Kidney epithelial cell (primary cell): Measurements from ENCODE around the gene CACNB4. TPM values are rescaled to one million over a fixed set of nuclear protein-coding genes. Genes with fewer than 3 reads are reported as not detected.
"Not testable (repeated sequence)": the region's sequence is repeated elsewhere in the genome, so short reads cannot be mapped to it uniquely, and the experiment has no call there.

Source experiments
- DNase-seq: peaks from one replicate; pipeline ENCODE4 v3.0.0-alpha.2; 2010; ENCODE audit warnings: low read depth
- H3K27me3 ChIP-seq: 2 replicates; pipeline ENCODE4 v1.6.0; 2011; ENCODE audit warnings: low read length; ENCODE audit not compliant: control insufficient read depth, insufficient read depth
- H3K36me3 ChIP-seq: 2 replicates; pipeline ENCODE4 v1.5.1; 2011; ENCODE audit warnings: low read length; ENCODE audit not compliant: control insufficient read depth, insufficient read depth
- H3K4me3 ChIP-seq: 2 replicates; pipeline ENCODE4 v1.5.1; 2011; ENCODE audit warnings: low read depth, mild to moderate bottlenecking, control low read depth, low read length
- CTCF ChIP-seq: IDR thresholded peaks from 2 replicates; pipeline ENCODE4 v1.5.1; 2011; ENCODE audit warnings: mild to moderate bottlenecking, moderate library complexity, low read length, control low read depth, inconsistent platforms; ENCODE audit not compliant: insufficient read depth, poor library complexity, severe bottlenecking
- total RNA-seq: library from RNA; depleted of rRNA; stranded (reverse); fragments of >200 nt; gene quantifications from 2 replicates; pipeline ENCODE4 v1.2.3, GENCODE V29; 2015

CACNB4 gene
- total RNA-seq, 1 donor from 2014 or later = 0.79 TPM

- Histone ChIP-seq H3K36me3 (no peaks in the 10 kb centered on the region), H3K27me3 (no peaks in the 10 kb centered on the region), H3K4me3 (no peak overlapping the region)
- TF ChIP-seq CTCF = no peak
- no peak for DNase-seq
Measured at GRCh38 chr2:151795646-151796240, 303.1 kb downstream of the CACNB4 start.

GRCh38 chr2:151794422-151794821 lies 304.4 kb downstream of the CACNB4 start:
- H3K27me3 ChIP-seq, H3K36me3 ChIP-seq, DNase-seq, H3K4me3 ChIP-seq: not testable (repeated sequence)

GRCh38 chr2:151793123-151793522 lies 305.7 kb downstream of the CACNB4 start:
- Histone ChIP-seq H3K36me3 (no peaks in the 10 kb centered on the region), H3K4me3 (no peak overlapping the region), H3K27me3 (no peaks in the 10 kb centered on the region)
- DNase-seq = no peak
- no peak for TF ChIP-seq CTCF

GRCh38 chr2:151792589-151792988 lies 306.3 kb downstream of the CACNB4 start:
- Histone ChIP-seq H3K27me3 (no peaks in the 10 kb centered on the region), H3K36me3 (no peaks in the 10 kb centered on the region), H3K4me3 (no peak overlapping the region)
- no peak for TF ChIP-seq CTCF
- DNase-seq = no peak

GRCh38 chr2:151791545-151791944 lies 307.3 kb downstream of the CACNB4 start:
- Histone ChIP-seq H3K36me3 (no peaks in the 10 kb centered on the region), H3K27me3 (no peaks in the 10 kb centered on the region), H3K4me3 (no peak overlapping the region)
- no peak for TF ChIP-seq CTCF
- DNase-seq = no peak

- Histone ChIP-seq H3K27me3 (no peaks in the 10 kb centered on the region), H3K36me3 (no peaks in the 10 kb centered on the region), H3K4me3 (no peak overlapping the region)
- no peak for TF ChIP-seq CTCF
- no peak for DNase-seq
Measured at GRCh38 chr2:151790689-151791088, 308.2 kb downstream of the CACNB4 start.
